HL-60/S4 (cell line): Measurements from ENCODE around the gene LYG1.
"Not testable (repeated sequence)": the region's sequence is repeated elsewhere in the genome, so short reads cannot be mapped to it uniquely, and the experiment has no call there.

ENCODE experiments used
- in situ Hi-C: fragments of 300-500 bp; cut with MboI; formaldehyde crosslinking; loops from 2 replicates; pipeline ENCODE4 v1.14.3; 2022; ENCODE audit warnings: low sequenced_read_pairs

LYG1 gene

DNA sequence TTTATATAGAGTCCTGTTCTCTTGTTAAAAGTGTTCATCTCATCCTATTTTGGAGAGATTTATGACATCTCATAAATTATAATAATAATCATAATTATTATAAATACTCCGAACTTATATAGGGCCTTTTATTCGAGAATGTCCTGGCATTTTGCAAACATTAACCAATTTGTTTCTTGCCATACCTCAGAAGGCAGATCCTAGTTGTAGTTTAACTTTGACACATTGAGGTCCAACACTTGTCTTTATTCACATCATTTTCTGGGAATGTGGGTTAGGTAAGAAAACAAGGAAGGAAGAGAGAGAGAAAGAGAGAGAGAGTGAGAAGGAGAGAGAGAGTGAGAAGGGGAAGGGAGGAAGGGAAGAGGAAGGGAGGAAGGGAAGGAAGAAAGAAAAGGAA lies at the start of gene LYG1:
Gene LYG1 (minus strand): TSS at position 101 of the 400 bp plus-strand sequence. CDS start 5,527 bp downstream, outside the sequence.
- in situ Hi-C loops, result not testable (repeated sequence)

DNA sequence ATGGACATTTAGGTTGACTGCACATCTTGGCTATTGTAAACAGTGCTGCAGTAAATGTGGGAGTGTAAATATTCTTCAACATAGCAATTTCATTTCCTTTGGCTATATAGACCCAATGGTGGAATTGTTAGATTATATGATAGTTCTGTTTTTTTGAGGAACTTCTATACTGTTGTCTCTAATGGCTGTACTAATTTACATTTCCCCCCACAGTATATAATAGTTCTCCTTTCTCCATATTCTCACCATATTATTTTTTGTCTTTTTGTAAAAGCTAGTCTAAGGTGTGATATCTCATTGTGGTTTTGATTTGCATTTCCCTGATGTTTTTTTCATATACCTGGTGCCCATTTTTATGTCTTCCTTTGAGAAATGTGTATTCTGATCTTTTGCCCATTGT lies 49.2 kb upstream of the LYG1 start:
- in situ Hi-C loops, result no loop called here

DNA sequence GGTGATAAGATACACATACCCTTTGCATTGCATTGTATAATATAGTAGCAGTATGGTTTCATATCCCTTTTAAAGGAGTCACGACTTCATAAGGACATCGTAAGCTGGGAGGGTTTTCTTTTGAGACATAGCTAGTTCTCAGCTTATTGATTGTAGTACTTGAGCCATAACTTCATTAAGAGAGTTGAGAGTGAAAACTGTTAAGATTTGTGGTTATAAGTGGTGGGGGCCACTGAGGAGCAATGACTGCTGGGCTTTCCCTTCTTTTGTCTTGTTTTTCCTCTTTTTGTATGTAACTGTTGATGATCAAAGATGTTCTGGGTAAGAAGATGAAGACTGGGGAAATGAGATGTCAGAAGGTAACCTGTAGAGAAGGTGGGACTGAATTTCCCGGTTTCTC lies 47.2 kb upstream of the LYG1 start:
- in situ Hi-C loops, result no loop called here

DNA sequence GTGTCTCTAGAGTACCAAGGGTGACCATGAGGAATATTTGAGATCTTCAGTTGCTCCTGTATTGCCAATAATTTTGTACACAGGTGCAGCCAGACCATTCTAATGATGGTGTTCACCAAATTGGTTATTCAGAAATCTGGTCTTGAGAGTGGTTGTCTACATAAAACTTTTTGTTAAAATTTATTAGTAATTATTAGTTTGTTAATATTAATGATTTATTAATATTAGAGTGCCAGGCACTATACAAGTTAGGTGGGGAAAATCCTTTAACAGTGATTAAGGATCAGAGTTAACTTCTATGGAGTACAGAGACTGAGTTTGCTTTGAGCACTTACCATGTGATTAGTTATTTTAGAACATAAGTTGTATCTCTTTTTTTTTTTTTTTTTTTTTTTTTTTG lies 45.2 kb upstream of the LYG1 start:
- in situ Hi-C loops, result no loop called here

DNA sequence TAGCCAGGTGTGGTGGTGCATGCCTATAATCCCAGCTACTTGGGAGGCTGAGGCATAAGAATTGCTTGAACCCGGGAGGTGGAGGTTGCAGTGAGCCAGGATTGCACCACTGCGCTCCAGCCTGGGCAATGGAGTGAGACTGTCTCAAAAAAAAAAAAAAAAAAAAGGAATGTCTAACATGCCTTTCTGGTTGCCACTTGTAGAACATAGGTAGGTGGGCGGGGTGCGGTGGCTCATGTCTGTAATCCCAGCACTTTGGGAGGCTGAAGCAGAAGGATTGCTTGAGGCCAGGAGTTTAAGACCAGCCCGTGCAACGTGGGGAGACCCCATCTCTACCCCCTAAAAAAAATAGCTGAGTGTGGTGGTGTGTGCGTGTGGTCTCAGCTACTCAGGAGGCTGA lies 44.4 kb upstream of the LYG1 start:
- in situ Hi-C loops, result not testable (repeated sequence)

DNA sequence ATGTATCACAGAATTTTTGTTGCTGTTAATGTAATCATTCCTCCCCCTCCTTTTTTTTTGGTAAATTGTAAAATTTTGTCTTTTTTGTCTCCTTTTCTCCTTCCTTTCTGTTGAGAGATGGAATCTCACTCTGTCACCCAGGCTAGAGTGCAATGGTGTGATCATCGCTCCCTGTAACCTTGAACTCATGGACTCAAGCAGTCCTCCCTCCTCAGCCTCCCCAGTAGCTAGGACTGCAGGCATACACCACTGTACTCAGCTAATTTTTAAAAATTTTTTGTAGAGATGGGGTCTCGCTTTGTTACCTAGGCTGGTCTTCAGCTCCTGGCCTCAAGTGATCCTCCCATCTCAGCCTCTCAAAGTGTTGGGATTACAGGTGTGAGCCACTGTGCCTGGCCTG lies 41.5 kb upstream of the LYG1 start:
- in situ Hi-C loops, result no loop called here

DNA sequence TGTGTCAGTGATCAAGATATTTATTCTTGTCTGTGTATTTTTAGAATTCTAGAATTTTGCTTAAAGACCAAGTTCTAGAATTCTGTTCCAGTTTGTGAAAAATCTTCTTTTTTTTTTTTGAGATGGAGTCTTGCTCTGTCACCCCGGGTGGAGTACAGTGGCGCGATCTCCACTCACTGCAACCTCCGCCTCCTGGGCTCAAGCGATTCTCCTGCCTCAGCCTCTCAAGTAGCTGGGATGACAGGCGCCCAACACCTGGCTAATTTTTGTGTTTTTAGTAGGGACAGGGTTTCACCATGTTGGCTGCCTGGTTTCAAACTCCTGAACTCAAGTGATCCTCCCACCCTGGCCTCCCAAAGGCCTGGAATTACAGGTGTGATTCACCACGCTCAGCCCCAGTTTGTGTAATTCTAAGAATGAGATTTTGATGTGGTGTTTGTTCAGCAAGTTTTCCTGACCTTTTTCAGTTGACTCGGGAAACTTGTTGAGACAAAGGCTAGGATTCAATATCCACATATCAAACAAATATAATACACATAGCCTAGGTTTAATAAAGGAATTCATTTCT lies 39.8 kb upstream of the LYG1 start:
- in situ Hi-C loops, result no loop called here

DNA sequence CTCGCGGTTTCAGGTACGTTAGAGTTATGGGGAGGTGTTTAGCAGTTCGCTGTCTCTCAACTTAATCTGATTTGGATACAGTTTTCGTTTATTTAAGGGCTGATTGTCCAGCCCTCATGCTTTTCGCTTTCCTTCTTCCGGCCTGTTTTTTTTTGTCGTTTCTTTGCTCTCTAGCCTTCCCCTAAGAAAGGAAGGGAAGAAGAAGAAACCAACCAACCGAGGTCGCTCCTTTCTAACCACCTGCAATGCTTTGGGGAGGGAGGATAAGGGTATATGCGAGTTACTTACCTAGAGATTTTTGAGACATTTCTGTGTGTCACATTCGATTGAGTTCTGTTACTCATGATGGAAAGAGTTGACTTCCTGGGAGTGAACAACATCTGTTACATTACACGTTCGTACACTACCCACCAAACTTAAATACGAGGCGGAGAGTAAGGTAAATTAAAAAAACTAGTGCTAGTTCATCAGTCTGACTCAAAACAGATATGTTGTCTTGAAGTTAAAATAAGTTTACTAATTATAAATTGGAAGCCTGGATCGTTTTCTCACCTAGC lies 37.1 kb upstream of the LYG1 start:
- in situ Hi-C loops, result no loop called here

DNA sequence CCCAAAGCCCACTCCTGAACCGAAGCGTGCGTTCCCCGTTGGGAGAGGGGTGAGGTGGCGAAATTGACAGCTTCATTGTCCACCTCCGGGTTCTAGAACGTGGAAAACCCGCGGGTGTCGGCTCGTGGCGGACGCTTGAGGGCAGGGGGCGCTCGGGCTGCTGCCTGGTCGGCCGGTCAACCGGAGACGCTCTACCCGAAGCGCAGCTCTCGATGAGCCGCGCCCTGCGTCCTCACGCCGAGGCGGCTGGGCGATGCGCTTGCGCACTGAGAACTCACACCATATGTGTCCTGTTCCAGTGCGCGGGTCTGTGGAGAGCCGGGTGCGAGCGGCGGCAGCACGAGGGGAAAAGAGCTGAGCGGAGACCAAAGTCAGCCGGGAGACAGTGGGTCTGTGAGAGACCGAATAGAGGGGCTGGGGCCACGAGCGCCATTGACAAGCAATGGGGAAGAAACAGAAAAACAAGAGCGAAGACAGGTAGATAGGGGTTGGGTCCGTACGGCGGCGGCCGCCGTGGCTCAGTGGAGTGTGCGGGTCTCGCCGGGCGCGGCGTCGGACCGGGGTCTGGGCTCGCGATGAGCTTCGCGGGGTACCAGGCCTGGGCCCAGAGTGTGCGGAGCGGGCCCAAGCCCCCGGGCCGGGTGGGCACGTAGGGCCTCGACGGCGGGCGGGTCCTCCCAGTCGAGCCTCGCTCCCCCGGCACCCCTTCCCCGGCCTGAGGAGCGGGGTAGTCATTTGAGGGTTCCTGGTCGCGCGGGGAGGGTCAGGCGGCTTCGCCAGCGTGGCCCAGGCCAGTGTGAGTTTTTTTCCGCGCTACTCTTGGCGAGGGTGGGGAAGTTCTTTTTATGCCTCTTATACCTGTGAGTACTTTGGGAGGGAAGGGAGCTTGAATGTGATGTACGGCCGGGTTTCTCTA lies 36.4 kb upstream of the LYG1 start, which contains the start of gene EIF5B:
Gene EIF5B (plus strand): TSS at position 277 of the 916 bp plus-strand sequence. CDS start 166 bp downstream, at position 443.
- in situ Hi-C loops, result no loop called here

DNA sequence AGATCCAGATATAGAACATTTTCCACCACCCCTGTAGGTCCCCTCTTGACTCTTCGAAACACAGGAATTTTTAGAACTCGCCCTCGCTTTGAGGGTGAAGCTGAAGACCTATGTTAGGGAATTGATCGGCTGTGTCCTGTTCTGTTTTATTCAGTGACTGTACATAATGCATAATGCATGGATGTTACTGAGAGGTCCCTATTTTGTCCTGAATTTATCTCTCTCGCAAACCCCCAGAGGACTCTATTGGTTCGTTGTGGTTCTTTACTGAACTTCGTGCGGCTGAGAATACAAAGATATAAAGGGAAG lies 35.8 kb upstream of the LYG1 start:
- in situ Hi-C loops, result no loop called here

DNA sequence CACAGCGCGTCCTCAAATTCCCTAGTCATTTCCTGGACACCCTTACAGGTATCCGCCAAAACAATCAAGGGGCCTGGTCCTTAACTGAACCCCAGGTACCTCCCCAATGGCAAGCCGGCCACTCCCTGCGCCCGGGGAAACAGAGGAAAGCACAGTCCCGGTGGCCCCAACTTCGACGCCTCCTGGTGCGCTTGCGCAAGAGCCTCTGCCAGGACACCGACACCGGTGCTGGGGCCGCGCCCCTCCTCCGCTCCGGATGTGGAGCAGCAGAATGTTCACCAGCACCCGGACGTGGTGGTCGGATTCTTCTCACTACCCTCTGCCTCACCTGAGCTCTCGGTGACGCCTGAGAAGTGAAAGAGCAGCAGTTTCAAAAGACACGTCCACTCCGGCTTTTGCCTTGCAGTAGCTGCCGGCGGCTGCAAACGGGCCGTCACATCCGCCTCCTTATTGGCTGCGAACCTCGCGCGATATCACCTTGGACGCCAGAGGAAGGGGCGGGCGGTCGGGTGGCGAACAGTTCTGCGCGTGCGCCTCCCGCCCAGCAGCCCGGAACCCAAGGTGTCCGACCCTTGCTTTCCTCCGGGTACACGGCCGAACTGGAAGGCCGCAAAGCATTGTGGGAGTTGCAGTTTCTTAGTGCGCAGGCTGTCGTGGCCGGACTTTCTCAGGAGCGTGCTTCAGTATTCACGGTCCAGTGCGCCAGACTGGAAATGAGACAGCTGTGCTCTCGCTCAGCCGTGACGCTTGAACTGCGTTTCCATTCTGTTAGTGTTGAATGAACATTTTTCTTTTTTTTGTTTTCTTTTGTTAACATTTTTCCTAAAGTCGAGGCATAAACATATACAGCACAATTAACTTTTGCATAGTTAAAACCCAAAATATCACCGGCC lies 35.2 kb upstream of the LYG1 start, which contains the start of gene TXNDC9:
Gene TXNDC9 (minus strand): TSS at position 423 of the 893 bp plus-strand sequence. CDS start 3,123 bp downstream, outside the sequence.
- in situ Hi-C loops, result no loop called here

DNA sequence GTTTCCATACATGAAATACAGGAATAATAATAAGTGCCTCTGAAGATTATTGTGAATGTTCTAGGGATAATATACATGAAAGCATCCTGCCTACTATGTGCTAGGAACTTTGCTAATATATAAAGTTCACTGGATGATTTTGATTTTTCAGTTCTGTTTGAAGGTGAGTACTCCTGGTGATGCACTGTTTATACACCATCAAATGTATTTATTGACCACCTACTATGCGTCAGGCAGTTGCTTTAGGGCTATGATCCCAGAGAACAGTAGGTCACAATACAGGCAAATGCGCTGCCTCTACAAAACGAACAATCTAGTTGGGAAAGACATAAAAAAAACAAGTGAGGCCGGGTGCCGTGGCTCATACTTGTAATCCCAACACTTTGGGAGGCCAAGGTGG lies 24.4 kb upstream of the LYG1 start:
- in situ Hi-C loops, result no loop called here

DNA sequence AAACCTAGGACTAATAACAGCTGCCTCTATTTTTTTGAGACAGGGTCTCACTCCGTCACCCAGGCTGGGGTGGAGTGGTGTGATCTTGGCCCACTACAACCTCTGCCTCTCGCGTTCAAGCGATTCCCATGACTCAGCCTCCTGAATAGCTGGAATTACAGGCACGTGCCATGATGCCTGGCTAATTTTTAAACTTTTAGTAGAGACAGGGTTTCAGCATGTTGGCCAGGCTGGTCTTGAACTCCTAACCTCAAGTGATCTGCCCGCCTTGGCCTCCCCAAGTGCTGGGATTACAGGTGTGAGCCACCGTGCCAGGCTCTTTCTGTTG lies 16.8 kb upstream of the LYG1 start:
- in situ Hi-C loops, result not testable (repeated sequence)

DNA sequence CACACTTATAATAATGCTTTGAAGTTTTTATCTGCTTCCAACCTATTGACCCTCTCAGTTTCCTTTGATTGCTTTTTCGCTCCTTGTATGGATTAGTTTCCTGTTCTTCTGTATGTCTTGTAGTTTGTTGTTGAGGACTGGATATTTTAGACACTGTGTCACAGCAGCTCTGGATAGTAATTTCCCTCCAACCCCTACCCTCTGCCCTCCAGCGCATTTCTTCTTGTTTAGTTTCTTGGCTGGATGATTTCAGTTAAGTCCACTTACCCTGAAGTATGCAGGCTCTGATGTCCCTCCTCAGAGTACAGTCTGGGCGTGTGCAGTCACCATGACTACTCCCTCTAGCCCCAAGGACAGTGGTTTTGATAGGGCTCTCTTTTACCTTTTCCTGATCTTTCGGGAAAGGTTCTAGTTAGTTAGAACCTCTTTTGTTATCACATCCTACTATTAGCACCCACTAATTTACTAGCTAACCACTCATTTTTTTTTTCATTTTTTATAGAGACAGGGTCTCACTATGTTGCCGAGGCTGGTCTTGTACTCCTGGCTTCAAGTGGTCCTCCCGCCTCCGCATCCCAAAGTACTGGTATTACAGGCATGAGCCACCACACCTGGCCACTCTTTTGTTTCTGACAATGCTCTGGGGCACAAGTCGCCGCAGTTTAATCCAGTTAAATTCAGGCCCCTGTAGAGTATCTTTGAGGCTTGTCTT lies 16.3 kb upstream of the LYG1 start:
- in situ Hi-C loops, result no loop called here

DNA sequence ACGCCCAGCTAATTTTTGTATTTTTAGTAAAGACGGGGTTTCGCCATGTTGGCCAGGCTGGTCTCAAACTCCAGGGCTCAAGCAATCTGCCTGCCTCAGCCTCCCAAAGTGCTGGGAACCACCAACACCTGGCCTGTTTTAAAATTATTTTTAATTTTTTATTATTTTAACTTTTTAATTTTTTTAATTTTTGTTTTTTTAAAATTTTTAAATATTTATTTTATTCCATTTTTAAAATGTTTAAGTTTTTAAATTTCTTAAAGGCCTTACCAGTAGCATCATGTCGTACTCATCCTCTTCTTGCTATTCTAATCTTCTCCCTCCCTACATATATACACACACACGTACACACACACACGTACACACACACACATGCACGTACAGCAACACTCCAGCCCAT lies 1.4 kb downstream of the LYG1 start:
- in situ Hi-C loops, result no loop called here

DNA sequence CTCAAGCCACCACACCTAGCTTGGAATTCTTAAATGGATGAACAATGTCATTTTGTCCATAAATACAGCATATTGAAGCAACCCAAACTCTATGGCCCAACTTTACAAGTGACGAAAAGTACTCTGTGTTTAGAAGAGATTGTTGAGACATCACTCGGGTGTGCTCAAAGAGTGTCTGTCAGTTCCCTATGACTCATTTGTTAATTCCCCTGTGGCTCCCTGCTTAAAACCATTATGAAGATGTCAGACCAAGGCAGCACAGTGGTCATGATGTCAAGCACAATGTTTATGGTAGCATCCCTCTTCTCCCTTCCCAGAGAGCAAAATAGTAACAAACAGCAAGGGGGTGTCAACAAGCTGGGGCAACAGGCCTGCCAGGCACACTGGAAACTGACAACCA lies 3.0 kb downstream of the LYG1 start:
- in situ Hi-C loops, result no loop called here

DNA sequence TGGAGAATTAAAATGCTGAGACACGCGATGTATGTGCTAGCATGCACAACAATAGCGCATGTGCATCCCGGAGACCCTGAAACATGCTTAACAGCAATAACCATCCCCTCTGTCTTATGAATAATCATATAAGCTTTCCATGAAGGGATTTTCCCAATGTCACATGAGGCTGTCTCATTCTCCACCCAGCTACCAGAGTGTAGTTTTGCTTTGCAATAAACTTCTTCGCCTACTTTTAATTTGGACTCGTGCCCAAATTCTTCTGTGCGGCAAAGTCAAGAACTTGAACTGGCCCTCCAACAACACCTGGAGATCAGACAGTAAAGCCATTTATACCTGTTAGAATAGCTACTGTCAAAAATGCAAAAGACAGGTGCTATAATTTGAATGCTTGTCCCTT lies 15.5 kb downstream of the LYG1 start:
- in situ Hi-C loops, result no loop called here

DNA sequence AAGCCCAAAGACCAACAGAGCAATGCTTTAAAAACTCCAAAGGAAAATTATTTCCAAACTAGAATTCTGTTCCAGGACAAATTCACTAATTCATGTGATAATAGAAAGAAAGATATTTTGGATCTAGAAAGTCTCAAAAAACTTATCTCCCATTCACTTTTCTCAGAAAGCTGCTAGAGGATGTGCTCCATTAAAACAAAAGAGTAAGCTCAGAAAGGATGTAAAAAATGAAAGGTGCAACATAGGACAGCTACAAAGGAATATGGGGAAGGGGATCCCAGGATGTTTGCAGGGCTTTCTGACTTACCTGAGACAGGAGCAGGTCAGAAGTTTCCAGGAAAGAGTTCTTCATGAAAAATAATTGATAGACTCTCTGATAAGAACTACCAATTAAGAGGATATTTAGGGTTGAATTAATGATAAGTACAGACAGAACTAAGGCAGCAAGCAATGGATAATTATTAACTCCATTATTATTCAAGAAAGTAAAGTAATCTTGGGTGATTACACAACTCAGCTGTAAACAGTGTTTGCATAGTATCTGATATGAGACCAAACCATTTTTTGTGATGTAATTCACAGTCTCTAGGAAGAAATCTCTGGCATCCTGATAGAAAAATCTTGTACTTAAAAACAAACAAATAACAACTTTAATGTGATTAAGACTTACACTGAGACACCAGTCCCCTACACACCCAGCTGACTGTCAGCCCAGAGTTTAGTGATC lies 20.9 kb downstream of the LYG1 start:
- in situ Hi-C loops, result no loop called here

DNA sequence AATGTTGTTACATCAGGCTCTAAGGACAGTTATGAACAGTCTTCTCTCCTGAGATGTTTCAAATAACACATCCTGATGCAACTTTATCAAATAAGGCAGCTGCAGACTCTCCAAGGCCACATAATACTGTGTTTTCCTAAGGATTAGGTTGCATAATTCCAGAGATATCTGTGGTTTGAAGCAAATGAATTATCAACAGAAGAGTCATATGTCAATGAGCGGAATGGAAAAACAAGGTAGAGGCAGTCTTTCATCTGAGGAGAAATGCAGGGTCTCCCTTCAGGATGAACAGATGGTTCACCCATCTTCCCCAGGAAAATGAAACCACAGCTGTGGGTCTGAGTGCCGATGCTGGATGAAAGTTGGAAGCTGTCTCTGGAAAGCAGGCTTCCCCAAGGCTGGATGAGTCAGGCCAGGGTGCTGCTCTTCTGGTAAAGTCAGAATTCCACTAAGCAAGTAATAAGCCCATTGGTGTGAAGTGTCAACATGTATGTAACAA lies 22.2 kb downstream of the LYG1 start:
- in situ Hi-C loops, result no loop called here
